GM23338 (cell line): Measurements from ENCODE around the gene CREBL2.

ENCODE experiments used
- CREB1 ChIP-seq: fragments of 250-450 bp; sonication (Bioruptor Pico); IDR thresholded peaks from 2 replicates; pipeline ENCODE4 v1.5.0; 2020; ENCODE audit warnings: low read depth, mild to moderate bottlenecking, moderate library complexity
- CTCF ChIP-seq, 2 experiments: fragments of 200-600 bp in 1 of 2; sonication (generic) in 1 of 2; conservative IDR thresholded peaks; 2 replicates each; pipeline versions ENCODE4 v1.5.1 to v1.6.1; 2016 to 2017; ENCODE audit warnings: antibody characterized with exemption in 2 of 2, low read depth in 2 of 2, mild to moderate bottlenecking in 2 of 2, moderate library complexity in 1 of 2
- ETS1 ChIP-seq: IDR thresholded peaks from 2 replicates; pipeline ENCODE4 v1.6.1; 2016; ENCODE audit warnings: antibody characterized with exemption
- EZH2 ChIP-seq: fragments of 200-600 bp; sonication (generic); IDR thresholded peaks from one replicate; pipeline ENCODE4 v1.8.0; 2017; ENCODE audit warnings: antibody characterized with exemption, mild to moderate bottlenecking, low read depth; ENCODE audit not compliant: unreplicated experiment
- EZH2phosphoT487 ChIP-seq: fragments of 200-600 bp; sonication (generic); IDR thresholded peaks from one replicate; pipeline ENCODE4 v1.8.1; 2018; ENCODE audit warnings: antibody characterized with exemption; ENCODE audit not compliant: unreplicated experiment
- JUNB ChIP-seq: IDR thresholded peaks from one replicate; pipeline ENCODE4 v1.6.1; 2016; ENCODE audit warnings: antibody characterized with exemption; ENCODE audit not compliant: unreplicated experiment
- POLR2AphosphoS5 ChIP-seq: IDR thresholded peaks from 2 replicates; pipeline ENCODE4 v1.6.1; 2016; ENCODE audit warnings: antibody characterized with exemption, low read depth
- REST ChIP-seq: IDR thresholded peaks from one replicate; pipeline ENCODE4 v1.6.1; 2018; ENCODE audit warnings: antibody characterized with exemption; ENCODE audit not compliant: unreplicated experiment
- STAT1 ChIP-seq: IDR thresholded peaks from one replicate; pipeline ENCODE4 v1.6.1; 2016; ENCODE audit warnings: antibody characterized with exemption; ENCODE audit not compliant: unreplicated experiment
- ZNF114 ChIP-seq: fragments of 250-450 bp; sonication (Bioruptor Pico); IDR thresholded peaks from 2 replicates; pipeline ENCODE4 v1.5.0; 2020; ENCODE audit warnings: mild to moderate bottlenecking, moderate library complexity

- TF ChIP-seq ETS1 (no peak), REST (no peak), ZNF114 (CRISPR knock-in tag) (no peak), CTCF (conservative IDR thresholded peaks at IDR 0.05; ENCODE audit: low read depth in 2 of 2) (no peak), JUNB (no peak), CREB1 (CRISPR knock-in tag) (no peak), EZH2 (no peak), POLR2AphosphoS5 (no peak), EZH2phosphoT487 (no peak), STAT1 (no peak)
These were observed 71.5 kb downstream of the CREBL2 start for GRCh38 chr12:12683136-12683697.
